Measurements from ENCODE around the gene VWA5B1. TPM values are rescaled to one million over a fixed set of nuclear protein-coding genes. Genes with fewer than 3 reads are reported as not detected.

VWA5B1 gene
- total RNA-seq, 1 donor from 2014 or later: 0.10 TPM

GRCh38 chr1:20280906-20281305 is 9.8 kb upstream of the VWA5B1 start:
- peaks cover 9% of the 10 kb centered on the region for H3K27me3 Mint-ChIP-seq (ENCODE audit: unreplicated experiment)

GRCh38 chr1:20281801-20282200 is 8.9 kb upstream of the VWA5B1 start:
- H3K4me1 Mint-ChIP-seq (ENCODE audit: low read depth, unreplicated experiment): peaks cover 35% of the 10 kb centered on the region
- no peak for TF ChIP-seq CTCF (IDR thresholded peaks at IDR 0.05; ENCODE audit: partially characterized antibody, unreplicated experiment)
- DNase-seq: no peak
- peaks cover 8% of the 10 kb centered on the region for H3K9me3 Mint-ChIP-seq (ENCODE audit: unreplicated experiment)
- H3K27ac Mint-ChIP-seq (ENCODE audit: unreplicated experiment): peak overlapping the region; percentile 48
- H3K36me3 Mint-ChIP-seq (ENCODE audit: unreplicated experiment): peaks cover 16% of the 10 kb centered on the region
- peaks cover 12% of the 10 kb centered on the region for H3K27me3 Mint-ChIP-seq (ENCODE audit: unreplicated experiment)
- peak overlapping the region; percentile 13 for H3K4me3 Mint-ChIP-seq (ENCODE audit: unreplicated experiment)

More at GRCh38 chr1:20280906-20281305, 9.8 kb upstream of the VWA5B1 start:
- no peak overlapping the region for H3K4me3 Mint-ChIP-seq (ENCODE audit: unreplicated experiment)
- H3K4me1 Mint-ChIP-seq (ENCODE audit: low read depth, unreplicated experiment): peaks cover 44% of the 10 kb centered on the region
- no peak for TF ChIP-seq CTCF (IDR thresholded peaks at IDR 0.05; ENCODE audit: partially characterized antibody, unreplicated experiment)
- H3K9me3 Mint-ChIP-seq (ENCODE audit: unreplicated experiment): peaks cover 7% of the 10 kb centered on the region
- H3K27ac Mint-ChIP-seq (ENCODE audit: unreplicated experiment): no peak overlapping the region
- H3K36me3 Mint-ChIP-seq (ENCODE audit: unreplicated experiment): peaks cover 18% of the 10 kb centered on the region
- no peak for DNase-seq

- H3K27me3 Mint-ChIP-seq (ENCODE audit: unreplicated experiment): peaks cover 12% of the 10 kb centered on the region
- peaks cover 16% of the 10 kb centered on the region for H3K36me3 Mint-ChIP-seq (ENCODE audit: unreplicated experiment)
These were observed 8.1 kb upstream of the VWA5B1 start for GRCh38 chr1:20282533-20282932.

GRCh38 chr1:20284046-20284445 is 6.6 kb upstream of the VWA5B1 start:
- Mint-ChIP-seq H3K4me1 (ENCODE audit: low read depth, unreplicated experiment) (peaks cover 26% of the 10 kb centered on the region), H3K27ac (ENCODE audit: unreplicated experiment) (no peak overlapping the region), H3K27me3 (ENCODE audit: unreplicated experiment) (peaks cover 16% of the 10 kb centered on the region), H3K36me3 (ENCODE audit: unreplicated experiment) (peaks cover 20% of the 10 kb centered on the region), H3K9me3 (ENCODE audit: unreplicated experiment) (peaks cover 11% of the 10 kb centered on the region), H3K4me3 (ENCODE audit: unreplicated experiment) (no peak overlapping the region)
- TF ChIP-seq CTCF (IDR thresholded peaks at IDR 0.05; ENCODE audit: partially characterized antibody, unreplicated experiment): no peak
- no peak for DNase-seq

More at GRCh38 chr1:20282533-20282932, 8.1 kb upstream of the VWA5B1 start:
- Mint-ChIP-seq H3K9me3 (ENCODE audit: unreplicated experiment) (peaks cover 10% of the 10 kb centered on the region), H3K27ac (ENCODE audit: unreplicated experiment) (peak overlapping the region; percentile 48), H3K4me3 (ENCODE audit: unreplicated experiment) (peak overlapping the region; percentile 27), H3K4me1 (ENCODE audit: low read depth, unreplicated experiment) (peaks cover 33% of the 10 kb centered on the region)
- DNase-seq: no peak
- TF ChIP-seq CTCF (IDR thresholded peaks at IDR 0.05; ENCODE audit: partially characterized antibody, unreplicated experiment): no peak

GRCh38 chr1:20284625-20285024 is 6.0 kb upstream of the VWA5B1 start:
- no peak for DNase-seq
- Mint-ChIP-seq H3K9me3 (ENCODE audit: unreplicated experiment) (peaks cover 11% of the 10 kb centered on the region), H3K36me3 (ENCODE audit: unreplicated experiment) (peaks cover 20% of the 10 kb centered on the region), H3K4me1 (ENCODE audit: low read depth, unreplicated experiment) (peaks cover 22% of the 10 kb centered on the region), H3K27ac (ENCODE audit: unreplicated experiment) (no peak overlapping the region), H3K4me3 (ENCODE audit: unreplicated experiment) (no peak overlapping the region), H3K27me3 (ENCODE audit: unreplicated experiment) (peaks cover 15% of the 10 kb centered on the region)
- no peak for TF ChIP-seq CTCF (IDR thresholded peaks at IDR 0.05; ENCODE audit: partially characterized antibody, unreplicated experiment)
